ENCODE measurements around the gene HMOX1.

DNA sequence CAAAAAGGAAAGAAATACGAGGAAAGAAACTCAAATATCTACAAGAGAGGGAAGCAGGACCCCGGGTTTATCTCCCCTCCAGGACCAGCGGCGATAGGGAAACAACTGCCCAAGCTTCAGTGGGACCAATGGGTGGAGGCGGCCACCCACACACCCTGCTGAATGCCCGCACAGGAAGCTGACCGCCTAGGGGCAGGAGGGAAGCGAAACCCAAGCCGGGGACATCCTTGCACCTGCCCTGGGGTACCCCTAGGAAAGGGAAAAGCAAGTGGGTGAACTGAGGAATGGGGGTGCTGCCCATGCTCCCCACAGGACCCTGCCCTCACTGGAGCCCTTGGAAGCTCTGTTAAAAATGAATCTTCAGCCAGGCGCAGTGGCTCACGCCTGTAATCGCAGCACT is 27.6 kb upstream of the HMOX1 start:
- TF ChIP-seq CTCF (IDR thresholded peaks at IDR 0.05 in 4 of 5, conservative IDR thresholded peaks at IDR 0.05 in 1 of 5) (no peak), POLR2A (IDR thresholded peaks at IDR 0.05) (no peak)
